ENCODE measurements around the gene NES. TPM values are rescaled to one million over a fixed set of nuclear protein-coding genes. Genes with fewer than 3 reads are reported as not detected.

Gene NES, protein sequence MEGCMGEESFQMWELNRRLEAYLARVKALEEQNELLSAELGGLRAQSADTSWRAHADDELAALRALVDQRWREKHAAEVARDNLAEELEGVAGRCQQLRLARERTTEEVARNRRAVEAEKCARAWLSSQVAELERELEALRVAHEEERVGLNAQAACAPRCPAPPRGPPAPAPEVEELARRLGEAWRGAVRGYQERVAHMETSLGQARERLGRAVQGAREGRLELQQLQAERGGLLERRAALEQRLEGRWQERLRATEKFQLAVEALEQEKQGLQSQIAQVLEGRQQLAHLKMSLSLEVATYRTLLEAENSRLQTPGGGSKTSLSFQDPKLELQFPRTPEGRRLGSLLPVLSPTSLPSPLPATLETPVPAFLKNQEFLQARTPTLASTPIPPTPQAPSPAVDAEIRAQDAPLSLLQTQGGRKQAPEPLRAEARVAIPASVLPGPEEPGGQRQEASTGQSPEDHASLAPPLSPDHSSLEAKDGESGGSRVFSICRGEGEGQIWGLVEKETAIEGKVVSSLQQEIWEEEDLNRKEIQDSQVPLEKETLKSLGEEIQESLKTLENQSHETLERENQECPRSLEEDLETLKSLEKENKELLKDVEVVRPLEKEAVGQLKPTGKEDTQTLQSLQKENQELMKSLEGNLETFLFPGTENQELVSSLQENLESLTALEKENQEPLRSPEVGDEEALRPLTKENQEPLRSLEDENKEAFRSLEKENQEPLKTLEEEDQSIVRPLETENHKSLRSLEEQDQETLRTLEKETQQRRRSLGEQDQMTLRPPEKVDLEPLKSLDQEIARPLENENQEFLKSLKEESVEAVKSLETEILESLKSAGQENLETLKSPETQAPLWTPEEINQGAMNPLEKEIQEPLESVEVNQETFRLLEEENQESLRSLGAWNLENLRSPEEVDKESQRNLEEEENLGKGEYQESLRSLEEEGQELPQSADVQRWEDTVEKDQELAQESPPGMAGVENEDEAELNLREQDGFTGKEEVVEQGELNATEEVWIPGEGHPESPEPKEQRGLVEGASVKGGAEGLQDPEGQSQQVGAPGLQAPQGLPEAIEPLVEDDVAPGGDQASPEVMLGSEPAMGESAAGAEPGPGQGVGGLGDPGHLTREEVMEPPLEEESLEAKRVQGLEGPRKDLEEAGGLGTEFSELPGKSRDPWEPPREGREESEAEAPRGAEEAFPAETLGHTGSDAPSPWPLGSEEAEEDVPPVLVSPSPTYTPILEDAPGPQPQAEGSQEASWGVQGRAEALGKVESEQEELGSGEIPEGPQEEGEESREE (N-terminal part only)
- 43.7 and 57.4 TPM in 2 replicates for total RNA-seq

DNA sequence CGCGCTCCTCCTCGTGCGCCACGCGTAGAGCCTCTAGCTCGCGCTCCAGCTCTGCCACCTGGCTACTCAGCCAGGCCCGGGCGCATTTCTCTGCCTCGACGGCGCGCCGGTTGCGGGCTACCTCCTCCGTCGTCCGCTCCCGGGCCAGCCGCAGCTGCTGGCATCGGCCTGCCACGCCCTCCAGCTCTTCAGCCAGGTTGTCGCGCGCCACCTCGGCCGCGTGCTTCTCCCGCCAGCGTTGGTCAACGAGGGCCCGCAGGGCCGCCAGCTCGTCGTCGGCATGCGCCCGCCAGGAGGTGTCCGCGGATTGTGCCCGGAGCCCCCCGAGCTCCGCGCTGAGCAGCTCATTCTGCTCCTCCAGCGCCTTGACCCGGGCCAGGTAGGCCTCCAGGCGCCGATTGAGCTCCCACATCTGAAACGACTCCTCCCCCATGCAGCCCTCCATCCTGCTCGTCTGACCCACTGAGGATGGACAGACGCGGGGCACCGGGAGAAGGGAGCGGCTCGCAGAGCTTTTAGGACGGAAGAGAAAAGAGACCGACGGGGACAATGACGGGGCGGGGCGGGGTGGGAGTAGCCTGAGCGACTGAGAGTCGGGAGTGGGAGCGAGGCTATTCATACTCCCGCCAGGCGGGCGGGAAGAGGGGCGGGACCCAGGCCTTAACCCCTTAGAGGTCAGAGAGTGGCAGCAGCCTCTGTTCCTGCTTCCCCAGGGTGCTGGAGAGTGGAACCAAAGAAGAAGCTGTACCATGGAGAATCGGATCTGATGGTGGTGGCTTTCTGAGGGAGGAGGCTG is at the start of gene NES:
Gene NES (minus strand): TSS at position 588 of the 796 bp plus-strand sequence. CDS start 143 bp downstream, at position 445.

DNA sequence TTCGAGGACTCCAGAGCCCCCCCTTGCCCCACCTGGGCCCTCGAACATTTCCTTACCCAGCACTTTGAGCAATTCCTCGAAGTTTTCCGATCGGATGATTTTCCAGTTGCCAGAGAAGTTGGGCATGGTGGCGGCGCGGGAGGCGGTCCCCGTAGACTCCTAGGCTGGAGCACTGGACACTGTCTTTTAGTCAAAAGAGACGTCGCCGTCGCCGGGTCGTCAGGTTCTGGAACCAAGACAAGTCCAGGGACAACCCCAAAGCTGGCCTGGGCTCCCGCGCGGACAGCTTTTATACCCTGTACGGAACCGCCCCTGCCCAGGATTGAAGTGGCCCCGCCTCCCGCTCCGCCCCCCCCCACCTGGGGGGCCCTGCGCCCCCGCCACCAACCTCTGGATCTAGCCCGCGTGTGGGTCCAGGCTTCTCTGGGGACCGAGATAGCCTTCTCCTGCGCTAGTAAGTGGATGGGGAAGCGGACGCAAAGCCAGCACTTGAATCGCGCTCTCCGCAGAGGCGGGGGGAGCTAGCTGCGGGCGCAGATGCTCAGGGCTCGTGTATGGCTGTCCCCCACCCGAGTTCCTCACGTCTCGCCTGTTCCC is 28.2 kb upstream of the NES start, which contains the start of gene CRABP2:
Gene CRABP2 (minus strand): TSS at position 263 of the 597 bp plus-strand sequence. CDS start 137 bp downstream, at position 126.

DNA sequence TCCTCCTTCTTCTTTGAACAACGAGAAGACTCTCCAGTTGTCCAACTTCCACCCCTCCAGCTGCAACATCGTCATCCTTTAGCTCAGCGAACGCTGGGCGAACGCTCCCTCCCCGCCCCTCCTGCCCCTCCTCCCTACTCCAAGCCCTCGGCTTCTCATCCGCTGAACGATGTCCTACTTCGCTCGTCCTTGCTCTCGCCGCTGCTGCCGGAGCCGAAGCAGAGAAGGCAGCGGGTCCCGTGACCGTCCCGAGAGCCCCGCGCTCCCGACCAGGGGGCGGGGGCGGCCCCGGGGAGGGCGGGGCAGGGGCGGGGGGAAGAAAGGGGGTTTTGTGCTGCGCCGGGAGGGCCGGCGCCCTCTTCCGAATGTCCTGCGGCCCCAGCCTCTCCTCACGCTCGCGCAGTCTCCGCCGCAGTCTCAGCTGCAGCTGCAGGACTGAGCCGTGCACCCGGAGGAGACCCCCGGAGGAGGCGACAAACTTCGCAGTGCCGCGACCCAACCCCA is 35.4 kb downstream of the NES start, which contains the start of gene BCAN:
Gene BCAN (plus strand): TSS at position 357 of the 504 bp plus-strand sequence. CDS start 3,938 bp downstream, outside the sequence.

DNA sequence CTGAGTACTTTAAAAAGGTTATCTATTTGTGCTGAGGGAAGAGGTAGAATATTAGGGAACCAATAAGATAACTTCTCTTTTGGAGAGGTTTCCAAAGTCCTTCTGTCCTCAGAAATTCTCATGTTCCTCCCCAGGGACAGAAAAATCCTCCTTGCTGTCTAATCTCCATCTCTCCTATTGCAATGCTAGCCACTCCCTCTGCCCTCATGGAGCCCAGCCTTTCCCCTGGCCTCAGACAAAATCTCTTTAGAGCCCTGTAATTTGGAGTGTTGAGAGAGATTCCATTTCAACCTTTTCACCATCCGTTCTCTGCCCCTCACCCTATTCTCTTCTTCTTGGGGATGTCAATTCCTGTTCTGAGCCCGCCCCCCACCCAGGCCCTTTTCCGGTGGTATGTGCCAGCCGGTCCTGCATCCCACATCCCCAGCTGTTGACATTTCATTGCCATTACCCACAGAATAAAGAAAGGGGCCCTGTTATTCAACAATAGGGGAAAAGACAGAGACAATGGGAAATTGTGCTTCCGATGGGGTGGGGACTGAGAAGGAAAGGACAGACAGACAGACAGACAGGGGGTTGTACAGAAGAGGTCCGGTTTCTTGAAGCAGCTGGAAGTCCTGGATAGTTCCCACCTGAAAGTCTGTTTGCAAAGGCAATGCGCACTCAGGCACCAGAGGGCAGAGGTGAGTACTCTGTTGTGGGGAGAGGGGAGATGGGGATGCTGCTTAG is 58.2 kb downstream of the NES start, which contains the start of gene HAPLN2:
Gene HAPLN2 (plus strand): TSS at position 563 of the 729 bp plus-strand sequence. CDS start 4,076 bp downstream, outside the sequence.

Other genes starting within 250 kb of the NES start
- 11.8 and 13.9 TPM in 2 replicates for gene MEF2D, start 176.6 kb downstream of the NES start, total RNA-seq
- gene IQGAP3, start 104.8 kb downstream of the NES start, total RNA-seq = 6.0 and 16.6 TPM in 2 replicates
- gene TTC24, start 97.7 kb downstream of the NES start, total RNA-seq = not detected in 2 replicates
- gene NAXE, start 85.6 kb downstream of the NES start, total RNA-seq = 49.4 and 59.5 TPM in 2 replicates
- gene GPATCH4, start 75.9 kb downstream of the NES start, total RNA-seq = 8.7 and 18.0 TPM in 2 replicates
- not detected in 2 replicates for gene HAPLN2, start 58.0 kb downstream of the NES start, total RNA-seq
- gene BCAN, start 35.3 kb downstream of the NES start, total RNA-seq = not detected in 2 replicates
- gene CRABP2, start 28.2 kb upstream of the NES start, total RNA-seq = 13.8 and 24.8 TPM in 2 replicates
- 12.4 and 15.2 TPM in 2 replicates for gene METTL25B, start 51.1 kb upstream of the NES start, total RNA-seq
- gene ISG20L2, start 51.4 kb upstream of the NES start, total RNA-seq = 8.9 and 10.9 TPM in 2 replicates
- gene MRPL24, start 63.7 kb upstream of the NES start, total RNA-seq = 35.4 and 54.9 TPM in 2 replicates
- gene HDGF, start 74.3 kb upstream of the NES start, total RNA-seq = 125 and 164 TPM in 2 replicates
- gene PRCC, start 90.1 kb upstream of the NES start, total RNA-seq = 15.6 and 15.8 TPM in 2 replicates
- 0.13 TPM in 1 of 2 replicates, not detected in the other for gene SH2D2A, start 139.4 kb upstream of the NES start, total RNA-seq
- under 0.01 TPM in 1 of 2 replicates, not detected in the other for gene INSRR, start 181.7 kb upstream of the NES start, total RNA-seq
- gene NTRK1, start 183.5 kb upstream of the NES start, total RNA-seq = 0.03 and 0.07 TPM in 2 replicates
- gene PEAR1, start 216.3 kb upstream of the NES start, total RNA-seq = 12.7 and 15.9 TPM in 2 replicates
- 0.13 TPM in 1 of 2 replicates, not detected in the other for gene LRRC71, start 243.2 kb upstream of the NES start, total RNA-seq

Data from smooth muscle cell of the pulmonary artery (primary cell).